Osteocyte (in vitro differentiated cells): Measurements from ENCODE around the gene ANTXR1. TPM values are rescaled to one million over a fixed set of nuclear protein-coding genes. Genes with fewer than 3 reads are reported as not detected.

Experiments used
- DNase-seq: peaks from one replicate; pipeline ENCODE4 v3.0.0; 2021; ENCODE audit warnings: mixed read lengths; ENCODE audit not compliant: unreplicated experiment; ENCODE audit errors: extremely low spot score
- H3K27ac Mint-ChIP-seq: one replicate; pipeline ENCODE4 v1.8.0; 2021; ENCODE audit warnings: mild to moderate bottlenecking, mixed read lengths; ENCODE audit not compliant: unreplicated experiment
- H3K27me3 Mint-ChIP-seq: one replicate; pipeline ENCODE4 v1.8.0; 2021; ENCODE audit warnings: mixed read lengths; ENCODE audit not compliant: unreplicated experiment
- H3K36me3 Mint-ChIP-seq: one replicate; pipeline ENCODE4 v1.8.0; 2021; ENCODE audit warnings: mixed read lengths; ENCODE audit not compliant: unreplicated experiment
- H3K4me1 Mint-ChIP-seq: one replicate; pipeline ENCODE4 v1.8.0; 2021; ENCODE audit warnings: mixed read lengths; ENCODE audit not compliant: unreplicated experiment
- H3K4me3 Mint-ChIP-seq: one replicate; pipeline ENCODE4 v1.8.0; 2021; ENCODE audit warnings: mild to moderate bottlenecking, moderate library complexity, mixed read lengths; ENCODE audit not compliant: unreplicated experiment
- H3K9me3 Mint-ChIP-seq: one replicate; pipeline ENCODE4 v1.8.0; 2021; ENCODE audit warnings: mixed read lengths; ENCODE audit not compliant: unreplicated experiment
- CTCF ChIP-seq: fragments of 200-600 bp; sonication (generic); IDR thresholded peaks from 2 replicates; pipeline ENCODE4 v1.5.0; 2021; ENCODE audit warnings: antibody characterized with exemption, mild to moderate bottlenecking, moderate library complexity
- total RNA-seq: library from RNA; stranded (reverse); gene quantifications from 2 replicates; pipeline ENCODE4 v1.2.1, GENCODE V29; 2021

ANTXR1 gene
- total RNA-seq, 1 donor from 2014 or later = 144 TPM

- no peak overlapping the region for H3K27ac Mint-ChIP-seq
- peaks cover 12% of the 10 kb centered on the region for H3K9me3 Mint-ChIP-seq
- H3K4me3 Mint-ChIP-seq = no peak overlapping the region
- H3K36me3 Mint-ChIP-seq = peaks cover 37% of the 10 kb centered on the region
- TF ChIP-seq CTCF = no peak
- DNase-seq = no peak
- no peaks in the 10 kb centered on the region for H3K27me3 Mint-ChIP-seq
- H3K4me1 Mint-ChIP-seq = peaks cover 8% of the 10 kb centered on the region
Observed at GRCh38 chr2:69067026-69067630, 54.1 kb downstream of the ANTXR1 start.

GRCh38 chr2:69067866-69068265, 54.9 kb downstream of the ANTXR1 start:
- Mint-ChIP-seq H3K36me3 (peaks cover 33% of the 10 kb centered on the region), H3K4me3 (no peak overlapping the region), H3K9me3 (peaks cover 12% of the 10 kb centered on the region), H3K27ac (no peak overlapping the region), H3K27me3 (no peaks in the 10 kb centered on the region), H3K4me1 (peaks cover 2% of the 10 kb centered on the region)
- no peak for DNase-seq
- TF ChIP-seq CTCF = no peak

GRCh38 chr2:69070969-69071368, 58.0 kb downstream of the ANTXR1 start:
- H3K9me3 Mint-ChIP-seq = no peaks in the 10 kb centered on the region
- H3K27me3 Mint-ChIP-seq = no peaks in the 10 kb centered on the region
- no peak for DNase-seq
- peaks cover 33% of the 10 kb centered on the region for H3K36me3 Mint-ChIP-seq
- no peak for TF ChIP-seq CTCF
- H3K27ac Mint-ChIP-seq = no peak overlapping the region
- peaks cover 10% of the 10 kb centered on the region for H3K4me1 Mint-ChIP-seq
- H3K4me3 Mint-ChIP-seq = no peak overlapping the region

DNA sequence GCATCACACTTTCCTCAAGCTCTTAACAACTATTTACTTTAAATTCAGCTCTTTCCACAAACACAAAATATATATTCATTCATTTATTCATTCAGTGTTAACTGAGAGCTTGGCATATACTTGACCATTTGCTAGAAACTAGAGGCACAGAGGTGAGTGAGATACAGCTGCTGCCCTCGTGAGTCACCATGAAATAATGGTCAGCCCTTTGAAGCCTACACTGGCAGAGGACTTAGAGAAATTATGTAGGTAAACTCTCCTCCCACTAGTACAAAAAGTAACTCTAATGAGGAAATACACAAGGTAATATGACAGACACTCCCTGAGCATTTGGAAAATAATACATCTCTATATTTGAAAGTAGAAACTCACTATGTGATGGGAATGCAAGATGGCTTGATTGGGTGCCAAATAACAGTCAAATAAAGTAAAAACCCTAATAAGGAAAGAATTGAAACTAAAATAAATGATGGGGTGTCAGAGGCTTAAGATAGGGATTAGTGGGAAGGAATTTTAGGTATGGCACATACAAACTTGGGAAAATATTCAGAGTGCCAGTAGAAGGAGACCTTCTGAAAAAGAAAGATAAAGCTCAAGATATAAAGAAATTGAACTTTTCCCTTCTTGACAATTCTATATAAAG, 61.1 kb downstream of the ANTXR1 start:
- peaks cover 46% of the 10 kb centered on the region for H3K36me3 Mint-ChIP-seq
- no peak for TF ChIP-seq CTCF
- peak overlapping the region; percentile 1 for H3K27ac Mint-ChIP-seq
- DNase-seq = no peak
- H3K4me1 Mint-ChIP-seq = peaks cover 10% of the 10 kb centered on the region
- H3K27me3 Mint-ChIP-seq = no peaks in the 10 kb centered on the region
- H3K9me3 Mint-ChIP-seq = no peaks in the 10 kb centered on the region
- H3K4me3 Mint-ChIP-seq = no peak overlapping the region

GRCh38 chr2:69074918-69075317, 61.9 kb downstream of the ANTXR1 start:
- TF ChIP-seq CTCF = no peak
- DNase-seq = no peak
- H3K27me3 Mint-ChIP-seq = no peaks in the 10 kb centered on the region
- H3K4me3 Mint-ChIP-seq = no peak overlapping the region
- H3K27ac Mint-ChIP-seq = no peak overlapping the region
- H3K4me1 Mint-ChIP-seq = peaks cover 10% of the 10 kb centered on the region
- peaks cover 53% of the 10 kb centered on the region for H3K36me3 Mint-ChIP-seq
- H3K9me3 Mint-ChIP-seq = no peaks in the 10 kb centered on the region
